GM10266 (cell line): ENCODE data around the gene EPHB1.

Source experiments
- DNase-seq: peaks from one replicate; pipeline ENCODE4 v3.0.0; 2012; ENCODE audit errors: extremely low spot score
- TF ChIP-seq, protein P1 (sequence below): IDR thresholded peaks from 2 replicates; pipeline ENCODE4 v1.5.1; 2012; ENCODE audit warnings: mild to moderate bottlenecking, low read depth; ENCODE audit not compliant: control insufficient read depth, insufficient read depth; ENCODE audit errors: missing control alignments

Gene EPHB1

GRCh38 chr3:134794323-134794722 is 737 bp upstream of the EPHB1 start:
- TF ChIP-seq, protein P1, sequence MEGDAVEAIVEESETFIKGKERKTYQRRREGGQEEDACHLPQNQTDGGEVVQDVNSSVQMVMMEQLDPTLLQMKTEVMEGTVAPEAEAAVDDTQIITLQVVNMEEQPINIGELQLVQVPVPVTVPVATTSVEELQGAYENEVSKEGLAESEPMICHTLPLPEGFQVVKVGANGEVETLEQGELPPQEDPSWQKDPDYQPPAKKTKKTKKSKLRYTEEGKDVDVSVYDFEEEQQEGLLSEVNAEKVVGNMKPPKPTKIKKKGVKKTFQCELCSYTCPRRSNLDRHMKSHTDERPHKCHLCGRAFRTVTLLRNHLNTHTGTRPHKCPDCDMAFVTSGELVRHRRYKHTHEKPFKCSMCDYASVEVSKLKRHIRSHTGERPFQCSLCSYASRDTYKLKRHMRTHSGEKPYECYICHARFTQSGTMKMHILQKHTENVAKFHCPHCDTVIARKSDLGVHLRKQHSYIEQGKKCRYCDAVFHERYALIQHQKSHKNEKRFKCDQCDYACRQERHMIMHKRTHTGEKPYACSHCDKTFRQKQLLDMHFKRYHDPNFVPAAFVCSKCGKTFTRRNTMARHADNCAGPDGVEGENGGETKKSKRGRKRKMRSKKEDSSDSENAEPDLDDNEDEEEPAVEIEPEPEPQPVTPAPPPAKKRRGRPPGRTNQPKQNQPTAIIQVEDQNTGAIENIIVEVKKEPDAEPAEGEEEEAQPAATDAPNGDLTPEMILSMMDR = no peak
- DNase-seq = no peak

DNA sequence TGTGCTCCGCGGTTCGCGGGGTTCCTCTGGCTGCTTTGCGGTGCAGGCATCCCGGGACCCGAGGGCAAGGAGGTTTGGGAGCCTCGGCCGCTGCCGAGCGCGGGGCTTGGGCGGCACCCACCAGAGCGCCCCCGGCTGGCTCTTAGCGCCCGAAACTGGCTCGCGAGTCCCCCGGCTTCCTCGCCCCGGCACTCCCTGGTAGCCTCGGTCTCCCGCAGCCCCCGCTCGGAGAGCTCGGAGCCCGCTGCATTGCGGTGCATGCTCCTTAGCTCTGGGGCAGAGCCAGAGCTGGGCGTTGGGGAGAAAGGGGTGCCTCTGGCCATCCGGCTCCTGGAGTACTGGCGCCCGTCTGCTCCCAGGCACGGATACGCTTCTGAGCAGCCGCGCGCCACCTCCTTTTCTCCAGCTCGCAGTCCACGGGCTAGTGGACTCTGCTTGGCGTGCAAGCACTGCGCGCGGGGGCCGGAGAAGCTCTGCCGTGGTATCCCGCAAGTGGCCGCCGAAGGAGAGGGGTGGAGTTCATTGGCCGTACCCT is 753 bp downstream of the EPHB1 start:
- no peak for DNase-seq
- TF ChIP-seq, protein P1 = no peak

GRCh38 chr3:134796281-134797056 is 1.4 kb downstream of the EPHB1 start:
- TF ChIP-seq, protein P1 = no peak
- no peak for DNase-seq

DNA sequence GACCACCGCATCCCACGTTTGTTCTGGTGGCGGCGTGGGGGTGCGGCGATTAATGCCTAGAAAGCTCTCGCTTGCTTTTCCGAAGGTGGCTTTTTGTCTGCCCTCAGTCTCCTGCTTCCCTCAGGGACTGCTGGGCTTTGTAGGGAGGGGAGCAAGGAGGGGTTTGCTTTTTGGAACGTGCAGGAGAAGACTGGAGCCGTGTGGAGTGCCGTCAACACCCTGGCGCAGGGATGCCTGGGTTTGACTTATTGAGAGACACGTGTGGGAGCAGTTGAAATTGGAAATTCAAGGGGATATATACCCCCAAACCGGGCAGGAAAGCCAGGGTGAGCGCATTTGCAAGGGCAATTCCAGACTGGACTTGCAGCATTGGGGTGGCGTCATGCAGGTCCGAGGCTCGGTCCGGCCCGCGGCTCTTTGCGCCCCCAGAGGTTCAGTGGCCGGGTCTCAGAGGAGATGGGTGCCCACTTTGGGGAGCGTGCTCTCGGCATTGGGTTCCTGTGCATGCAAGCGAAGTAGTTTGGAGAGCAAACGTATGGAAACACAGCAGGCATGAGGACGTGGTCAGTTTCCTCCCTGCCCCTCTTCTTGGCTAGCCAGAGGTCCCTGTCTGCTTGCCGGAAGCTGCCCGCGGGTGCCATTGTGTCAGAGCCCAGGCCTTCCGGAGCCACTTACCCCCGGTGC is 2.1 kb downstream of the EPHB1 start:
- no peak for DNase-seq
- TF ChIP-seq, protein P1 = no peak

- DNase-seq = no peak
- TF ChIP-seq, protein P1 = no peak
Observed at GRCh38 chr3:134797741-134798451, 2.8 kb downstream of the EPHB1 start.

- DNase-seq = no peak
- TF ChIP-seq, protein P1 = no peak
Observed at GRCh38 chr3:134798681-134799311, 3.7 kb downstream of the EPHB1 start.
